MM.1S (cell line): ENCODE results near the gene TMEM229B.

Experiments
- CTCF ChIP-seq: fragments of 300-600 bp; sonication (generic); IDR thresholded peaks from 2 replicates; pipeline ENCODE4 v1.5.1; 2016; ENCODE audit warnings: antibody characterized with exemption, low read length, mixed read lengths
- EZH2 ChIP-seq: fragments of 300-600 bp; sonication (generic); optimal IDR thresholded peaks from 2 replicates; pipeline ENCODE3; 2017; ENCODE audit warnings: low read depth, mild to moderate bottlenecking, antibody characterized with exemption, low read length, mixed read lengths
- EZH2phosphoT487 ChIP-seq: fragments of 300-600 bp; sonication (generic); IDR thresholded peaks from 2 replicates; pipeline ENCODE4 v1.6.1; 2018; ENCODE audit warnings: antibody characterized with exemption, low read length

- no peak for TF ChIP-seq CTCF
- TF ChIP-seq EZH2 = no peak
- no peak for TF ChIP-seq EZH2phosphoT487
Measured at GRCh38 chr14:67517083-67517482, 28.6 kb upstream of the TMEM229B start.
